Upper lobe of right lung (tissue), 1 donor: ENCODE data around the gene ACOT7. TPM values are rescaled to one million over a fixed set of nuclear protein-coding genes. Genes with fewer than 3 reads are reported as not detected.

Experiments
- ATAC-seq: fragments of 200-7000 bp; cut with Tn5 transposase; one replicate; pipeline ENCODE4 v1.9.1; 2020; ENCODE audit warnings: mild to moderate bottlenecking, moderate library complexity
- DNase-seq: peaks from one replicate; pipeline ENCODE4 v3.0.0-alpha.2; 2020
- H3K27ac ChIP-seq: fragments of 200-600 bp; one replicate; pipeline ENCODE4 v1.8.0; 2022
- H3K27me3 ChIP-seq: fragments of 200-600 bp; one replicate; pipeline ENCODE4 v1.8.0; 2022; ENCODE audit warnings: mild to moderate bottlenecking
- H3K36me3 ChIP-seq: fragments of 200-600 bp; one replicate; pipeline ENCODE4 v1.8.0; 2022
- H3K4me1 ChIP-seq: fragments of 200-600 bp; one replicate; pipeline ENCODE4 v1.8.0; 2022
- H3K4me3 ChIP-seq: fragments of 200-600 bp; one replicate; pipeline ENCODE4 v1.8.0; 2022; ENCODE audit warnings: mild to moderate bottlenecking
- H3K9me3 ChIP-seq: fragments of 200-600 bp; one replicate; pipeline ENCODE4 v1.8.0; 2022
- intact Hi-C: fragments of 100-400 bp; cut with DNase I; formaldehyde crosslinking; loops from one replicate; pipeline ENCODE4 v1.11.0; 2022
- total RNA-seq: library from RNA; stranded (reverse); fragmentation: NEBNext Ultra II Directional; extraction: Animal tissue kit (Norgen Biotek cat#: 25700); gene quantifications from one replicate; pipeline ENCODE4 v1.2.1, GENCODE V29; 2021
- TF ChIP-seq, protein P1 (sequence below): fragments of 200-600 bp; IDR thresholded peaks from one replicate; pipeline ENCODE4 v1.8.0; 2022; ENCODE audit warnings: antibody characterized with exemption
- donor health status: DM: no; HTN: yes; CAD: no; lungs with severe emphysema.

Gene ACOT7
- total RNA-seq, 1 donor from 2014 or later = 22.8 TPM

DNA sequence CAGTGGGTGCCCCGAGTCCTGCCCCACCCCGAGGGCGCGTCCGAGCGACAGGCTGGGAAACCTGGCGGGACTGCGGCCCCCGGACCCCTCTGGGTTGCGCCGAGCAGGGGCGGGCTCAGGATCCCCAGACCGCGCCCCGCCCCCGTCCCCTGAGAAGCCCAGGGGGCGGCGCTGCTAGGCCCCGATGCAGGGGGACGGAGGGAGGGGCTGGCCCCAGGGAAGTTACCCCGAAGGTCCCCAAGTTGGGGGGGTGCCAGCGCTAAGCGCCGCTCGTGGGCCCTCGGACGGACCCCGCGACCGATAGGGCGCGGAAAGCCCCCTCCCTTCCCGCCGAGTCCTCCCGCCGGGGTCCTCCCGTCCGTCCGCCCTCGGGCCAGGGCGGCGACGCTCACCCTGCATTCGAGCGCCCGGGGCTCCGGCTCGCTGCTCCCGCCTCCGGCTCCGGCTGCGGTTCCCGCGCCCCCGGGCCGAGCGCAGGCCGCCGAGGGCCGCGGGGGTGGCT is 133.1 kb downstream of the ACOT7 start:
- intact Hi-C loops = no loop called here
- Histone ChIP-seq H3K27me3 (peaks cover 4% of the 10 kb centered on the region), H3K4me3 (peak overlapping the region; percentile 67), H3K36me3 (no peaks in the 10 kb centered on the region), H3K27ac (peak overlapping the region; percentile 55), H3K9me3 (no peaks in the 10 kb centered on the region), H3K4me1 (peaks cover 9% of the 10 kb centered on the region)
- no peak for DNase-seq
- ATAC-seq = peak; percentile 8
- TF ChIP-seq, protein P1, sequence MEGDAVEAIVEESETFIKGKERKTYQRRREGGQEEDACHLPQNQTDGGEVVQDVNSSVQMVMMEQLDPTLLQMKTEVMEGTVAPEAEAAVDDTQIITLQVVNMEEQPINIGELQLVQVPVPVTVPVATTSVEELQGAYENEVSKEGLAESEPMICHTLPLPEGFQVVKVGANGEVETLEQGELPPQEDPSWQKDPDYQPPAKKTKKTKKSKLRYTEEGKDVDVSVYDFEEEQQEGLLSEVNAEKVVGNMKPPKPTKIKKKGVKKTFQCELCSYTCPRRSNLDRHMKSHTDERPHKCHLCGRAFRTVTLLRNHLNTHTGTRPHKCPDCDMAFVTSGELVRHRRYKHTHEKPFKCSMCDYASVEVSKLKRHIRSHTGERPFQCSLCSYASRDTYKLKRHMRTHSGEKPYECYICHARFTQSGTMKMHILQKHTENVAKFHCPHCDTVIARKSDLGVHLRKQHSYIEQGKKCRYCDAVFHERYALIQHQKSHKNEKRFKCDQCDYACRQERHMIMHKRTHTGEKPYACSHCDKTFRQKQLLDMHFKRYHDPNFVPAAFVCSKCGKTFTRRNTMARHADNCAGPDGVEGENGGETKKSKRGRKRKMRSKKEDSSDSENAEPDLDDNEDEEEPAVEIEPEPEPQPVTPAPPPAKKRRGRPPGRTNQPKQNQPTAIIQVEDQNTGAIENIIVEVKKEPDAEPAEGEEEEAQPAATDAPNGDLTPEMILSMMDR = no peak

- H3K27ac ChIP-seq = no peak overlapping the region
- DNase-seq (peak; percentile 94), ATAC-seq (peak; percentile 74)
- no peaks in the 10 kb centered on the region for H3K36me3 ChIP-seq
- peaks cover 9% of the 10 kb centered on the region for H3K4me1 ChIP-seq
- no peaks in the 10 kb centered on the region for H3K9me3 ChIP-seq
- peaks cover 4% of the 10 kb centered on the region for H3K27me3 ChIP-seq
- TF ChIP-seq, protein P1 = no peak
- peak overlapping the region; percentile 67 for H3K4me3 ChIP-seq
- intact Hi-C loops = no loop called here
These were observed 133.8 kb downstream of the ACOT7 start for GRCh38 chr1:6259491-6260362.

GRCh38 chr1:6258675-6259074 is 134.9 kb downstream of the ACOT7 start:
- H3K4me1 ChIP-seq = peaks cover 9% of the 10 kb centered on the region
- H3K4me3 ChIP-seq = no peak overlapping the region
- no peaks in the 10 kb centered on the region for H3K36me3 ChIP-seq
- DNase-seq (no peak), ATAC-seq (no peak)
- peaks cover 4% of the 10 kb centered on the region for H3K27me3 ChIP-seq
- TF ChIP-seq, protein P1 = no peak
- intact Hi-C loops = no loop called here
- no peaks in the 10 kb centered on the region for H3K9me3 ChIP-seq
- H3K27ac ChIP-seq = no peak overlapping the region

GRCh38 chr1:6257541-6258069 is 136.0 kb downstream of the ACOT7 start:
- ATAC-seq (no peak), DNase-seq (no peak)
- intact Hi-C loops = no loop called here

DNA sequence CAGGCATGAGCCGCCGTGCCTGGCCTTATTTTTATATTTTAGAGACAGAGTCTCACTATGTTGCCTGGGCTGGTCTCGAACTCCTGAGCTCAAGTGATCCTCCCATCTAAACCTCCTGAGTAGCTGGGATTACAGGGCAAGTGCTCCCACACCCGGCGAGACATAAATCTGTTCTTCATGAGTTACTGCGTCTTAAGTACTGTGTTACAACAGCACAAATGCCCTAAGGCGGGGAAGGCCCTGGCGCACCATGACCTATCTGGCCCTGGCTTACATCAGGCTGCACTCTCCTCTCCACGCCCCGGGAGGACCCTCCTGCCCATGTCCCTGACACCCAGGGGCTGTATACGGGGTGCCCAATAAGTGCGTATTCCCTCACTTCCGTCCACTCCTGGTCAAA is 136.9 kb downstream of the ACOT7 start:
- Histone ChIP-seq H3K4me3 (no peak overlapping the region), H3K27me3 (no peaks in the 10 kb centered on the region), H3K9me3 (no peaks in the 10 kb centered on the region), H3K4me1 (peaks cover 6% of the 10 kb centered on the region), H3K27ac (no peak overlapping the region), H3K36me3 (no peaks in the 10 kb centered on the region)
- intact Hi-C loops = no loop called here
- DNase-seq = no peak
- no peak for ATAC-seq
- TF ChIP-seq, protein P1 = no peak

More at GRCh38 chr1:6257541-6258069, 136.0 kb downstream of the ACOT7 start:
- Histone ChIP-seq H3K27me3 (peaks cover 4% of the 10 kb centered on the region), H3K4me1 (peaks cover 7% of the 10 kb centered on the region), H3K27ac (no peak overlapping the region), H3K9me3 (no peaks in the 10 kb centered on the region), H3K4me3 (no peak overlapping the region), H3K36me3 (no peaks in the 10 kb centered on the region)
- TF ChIP-seq, protein P1 = no peak
